GOT3 (cell line): ENCODE measurements around the gene CCR2.
"Not testable (repeated sequence)": the region's sequence is repeated elsewhere in the genome, so short reads cannot be mapped to it uniquely, and the experiment has no call there.

Source experiments
- DNase-seq: peaks from one replicate; lab custom pipeline; 2025; ENCODE audit warnings: mixed read lengths; lab: John Stamatoyannopoulos, UW

The CCR2 gene

GRCh38 chr3:46378426-46378942, 24.6 kb downstream of the CCR2 start:
- DNase-seq = no peak

DNA sequence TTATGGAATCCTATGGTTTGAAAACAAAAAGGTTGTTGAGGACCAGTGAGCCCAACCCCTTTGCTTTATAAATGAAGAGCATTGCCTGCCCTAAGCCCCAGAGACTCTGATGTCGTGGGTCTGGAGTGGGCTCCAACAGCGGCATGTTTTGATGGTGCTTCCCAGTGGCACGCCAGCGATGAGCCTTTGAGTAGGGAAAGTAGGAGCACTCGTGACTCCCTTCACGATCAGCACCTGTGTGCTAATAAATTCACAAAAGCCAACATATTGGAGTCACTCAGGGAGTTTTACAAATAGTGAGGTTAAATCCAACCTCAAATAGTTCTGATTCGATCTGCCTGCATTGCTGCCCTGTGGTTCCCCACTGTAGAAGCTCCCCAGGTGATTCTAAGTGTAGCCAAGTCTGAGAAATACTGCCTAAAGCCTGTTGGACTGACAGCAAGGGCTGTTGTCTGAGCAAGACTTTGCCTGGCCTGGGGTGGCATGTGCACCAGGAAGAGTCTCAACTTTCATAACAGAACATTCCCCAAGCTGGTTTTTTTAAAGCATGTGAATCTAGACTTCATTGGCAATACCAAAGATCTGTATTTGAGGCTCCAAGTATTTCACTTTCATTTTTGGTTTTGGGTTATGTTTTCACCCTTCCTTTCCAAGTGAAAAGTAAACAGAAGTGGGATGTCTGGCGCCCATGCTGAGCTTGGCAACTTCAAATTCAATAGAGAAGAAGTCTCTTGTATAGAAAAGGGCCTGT, 26.7 kb downstream of the CCR2 start:
- no peak for DNase-seq

DNA sequence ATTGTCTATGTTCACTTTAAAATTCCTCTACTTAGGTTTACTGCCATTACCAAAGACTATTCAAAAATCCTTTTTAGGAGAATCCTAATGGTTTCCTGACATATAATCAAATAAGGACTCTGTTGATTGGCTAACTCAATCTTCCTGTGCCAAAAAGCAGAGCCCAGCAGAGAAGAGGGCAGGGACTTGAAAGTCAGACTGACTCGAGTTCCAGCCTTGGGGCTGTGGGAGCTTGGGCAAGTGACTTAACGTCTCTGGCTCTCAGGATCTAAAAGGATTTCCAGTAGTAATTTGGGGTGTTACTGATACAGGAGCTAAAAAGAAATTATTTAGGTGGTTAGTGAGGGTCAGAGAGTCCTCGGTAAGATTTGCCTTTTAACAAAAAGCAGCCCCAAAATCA, 27.7 kb downstream of the CCR2 start:
- DNase-seq = no peak

DNA sequence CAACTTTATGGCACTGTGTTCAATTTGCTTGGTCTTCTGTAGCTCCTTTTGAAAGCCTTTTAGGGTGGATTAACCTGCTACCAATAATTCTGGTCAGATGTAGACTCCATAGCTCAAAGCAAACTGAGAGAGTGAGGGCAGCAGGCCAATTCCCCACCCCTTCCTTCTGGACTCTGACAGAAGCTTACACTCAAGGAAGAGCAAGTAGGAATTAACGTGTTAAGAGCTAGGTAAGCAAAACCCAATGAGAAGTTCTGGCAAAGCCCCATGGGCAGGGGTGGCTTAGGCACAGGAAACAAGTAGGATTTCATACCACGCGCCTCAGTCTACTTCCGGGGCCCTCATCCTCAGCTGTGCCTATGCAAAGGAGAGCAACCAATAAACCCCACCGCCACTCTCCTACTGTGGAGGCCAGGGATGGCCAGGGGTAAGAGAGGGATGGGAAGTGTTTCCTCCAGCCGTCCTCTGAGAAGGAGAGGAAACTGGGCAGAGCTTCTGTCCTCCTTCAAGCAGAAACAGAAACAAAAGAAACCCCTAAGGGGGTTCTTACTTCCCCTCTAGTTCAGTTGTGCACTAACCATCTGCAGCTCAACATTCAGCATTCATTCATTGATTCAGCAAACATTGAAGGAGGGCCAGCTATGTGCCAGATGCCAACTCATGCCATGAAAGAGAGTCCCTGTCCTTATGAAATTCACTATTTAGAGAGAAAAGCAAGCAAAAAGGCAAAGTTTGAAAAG, 29.5 kb downstream of the CCR2 start:
- no peak for DNase-seq

- DNase-seq = no peak
Observed at GRCh38 chr3:46383951-46384330, 30.0 kb downstream of the CCR2 start.

- DNase-seq = no peak
Observed at GRCh38 chr3:46386205-46386604, 32.3 kb downstream of the CCR2 start.

DNA sequence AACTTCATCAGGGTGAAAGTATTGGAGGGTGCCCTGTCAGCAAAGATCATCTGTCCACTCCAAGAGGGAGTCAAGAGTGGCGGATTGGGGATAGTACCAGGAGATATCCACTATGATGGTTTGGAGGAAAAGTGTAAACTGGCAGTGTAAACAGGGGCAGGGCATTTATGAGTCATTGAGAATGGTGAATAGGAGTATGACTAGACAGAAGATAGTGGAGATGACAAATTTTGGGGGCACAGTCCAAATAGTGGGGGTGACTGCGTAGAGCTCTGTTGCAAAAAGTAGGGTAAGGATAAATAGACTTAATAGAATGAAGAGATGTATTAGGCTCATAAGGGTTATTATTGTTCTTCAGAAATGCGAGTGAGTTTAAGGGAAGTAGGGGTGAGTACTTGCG, 34.9 kb downstream of the CCR2 start:
- DNase-seq = not testable (repeated sequence)

DNA sequence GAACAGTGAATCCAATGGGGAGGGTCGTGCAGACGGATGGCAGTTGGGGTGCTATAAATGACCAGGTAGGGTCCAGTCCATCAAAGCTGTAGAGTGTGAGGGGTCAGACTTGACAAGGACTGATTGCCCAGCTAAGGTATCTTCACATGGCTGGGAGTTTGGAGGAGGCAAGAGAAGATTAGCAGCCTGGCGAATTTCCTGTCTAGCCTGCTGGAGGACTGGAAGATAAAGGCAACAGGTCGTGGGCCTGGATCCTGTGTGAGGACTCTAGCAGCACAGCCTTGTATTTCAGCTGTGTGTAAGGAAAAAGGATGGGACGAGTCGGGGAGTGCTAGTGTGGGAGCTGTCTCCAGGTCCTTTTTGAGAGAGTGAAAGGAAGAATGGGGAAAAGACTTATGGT, 35.4 kb downstream of the CCR2 start:
- no peak for DNase-seq

DNA sequence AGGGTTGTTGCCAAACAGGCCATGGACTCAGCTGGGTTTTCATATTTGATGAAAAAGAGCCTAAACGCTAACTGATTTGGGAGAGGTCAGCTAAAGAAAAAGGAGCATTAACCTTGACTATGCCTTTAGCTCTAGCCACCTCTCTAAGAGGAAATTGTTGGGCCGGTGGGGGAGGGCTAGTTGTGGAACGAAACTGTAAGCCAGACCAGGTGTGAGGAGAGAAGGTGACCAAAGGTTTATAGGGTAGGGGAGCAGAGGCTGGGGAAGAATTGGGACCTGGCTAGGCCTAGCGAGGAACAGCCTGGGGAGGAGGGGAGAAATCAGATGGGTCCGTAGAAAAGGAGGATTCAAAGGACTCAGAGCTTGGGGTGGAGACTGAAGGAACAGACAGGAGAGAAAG, 37.6 kb downstream of the CCR2 start:
- DNase-seq = not testable (repeated sequence)

DNA sequence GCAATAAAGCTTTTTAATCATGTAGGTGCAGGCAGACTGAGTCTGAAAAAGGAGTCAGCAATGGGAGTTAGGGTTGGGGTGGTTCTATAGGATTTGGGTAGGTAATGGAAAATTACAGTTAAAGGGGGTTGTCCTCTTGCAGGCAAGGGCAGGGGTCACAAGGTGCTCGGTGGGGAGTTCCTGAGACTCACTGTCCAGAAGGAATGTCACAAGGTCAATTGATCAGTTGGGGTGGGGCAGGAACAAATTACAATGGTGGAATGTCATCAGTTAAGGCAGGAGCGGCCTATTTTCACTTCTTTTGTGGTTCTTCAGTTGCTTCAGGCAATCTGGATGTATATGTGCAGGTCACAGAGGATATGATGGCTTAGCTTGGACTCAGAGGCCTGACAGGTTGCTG, 39.1 kb downstream of the CCR2 start:
- no peak for DNase-seq

- no peak for DNase-seq
Observed at GRCh38 chr3:46393554-46394434, 39.9 kb downstream of the CCR2 start.

DNA sequence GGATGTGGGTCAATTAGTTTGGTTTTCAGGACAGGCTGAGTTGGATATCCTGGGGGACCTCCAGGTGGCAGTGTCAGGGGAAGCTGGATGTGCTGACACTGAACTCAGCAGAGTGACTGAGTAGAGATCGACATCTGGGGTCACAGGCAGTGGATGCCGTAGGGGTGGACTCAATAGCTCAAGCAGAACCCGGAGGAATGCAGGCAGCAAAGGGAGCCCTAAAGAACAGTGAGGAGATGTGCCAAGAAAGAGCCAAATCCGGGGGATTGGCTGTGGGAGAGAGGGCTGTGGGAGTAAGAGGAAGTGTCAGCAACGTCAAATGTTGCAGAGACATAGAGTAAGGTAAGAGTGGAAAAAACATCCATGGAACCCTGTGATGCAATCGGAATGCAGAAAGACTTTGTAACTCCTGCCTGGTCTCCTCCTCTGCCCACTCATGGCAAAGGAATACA, 41.3 kb downstream of the CCR2 start:
- DNase-seq = no peak

GRCh38 chr3:46395766-46396530, 42.0 kb downstream of the CCR2 start:
- DNase-seq = no peak

- DNase-seq = no peak
Observed at GRCh38 chr3:46397111-46397510, 43.2 kb downstream of the CCR2 start.

- no peak for DNase-seq
Observed at GRCh38 chr3:46398186-46398955, 44.5 kb downstream of the CCR2 start.

DNA sequence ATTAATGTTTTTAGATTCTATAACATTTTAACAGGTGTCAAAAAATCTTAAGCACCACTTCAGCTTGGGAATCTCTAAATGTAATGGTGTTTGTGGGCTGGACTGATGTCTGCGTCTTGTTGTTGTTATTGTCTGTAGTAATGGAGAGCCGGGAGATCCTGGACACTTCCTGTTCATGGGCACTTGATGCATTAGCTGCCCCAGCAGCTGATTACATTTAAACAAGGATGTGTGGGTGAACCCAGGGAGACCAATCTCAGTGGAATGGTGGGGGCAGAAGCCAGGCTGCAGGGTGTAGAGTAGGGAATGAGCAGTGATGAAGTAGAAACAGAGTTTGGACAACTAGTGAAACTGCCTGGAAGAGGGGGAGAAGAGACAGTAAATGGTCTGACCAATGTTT, 45.2 kb downstream of the CCR2 start:
- no peak for DNase-seq

DNA sequence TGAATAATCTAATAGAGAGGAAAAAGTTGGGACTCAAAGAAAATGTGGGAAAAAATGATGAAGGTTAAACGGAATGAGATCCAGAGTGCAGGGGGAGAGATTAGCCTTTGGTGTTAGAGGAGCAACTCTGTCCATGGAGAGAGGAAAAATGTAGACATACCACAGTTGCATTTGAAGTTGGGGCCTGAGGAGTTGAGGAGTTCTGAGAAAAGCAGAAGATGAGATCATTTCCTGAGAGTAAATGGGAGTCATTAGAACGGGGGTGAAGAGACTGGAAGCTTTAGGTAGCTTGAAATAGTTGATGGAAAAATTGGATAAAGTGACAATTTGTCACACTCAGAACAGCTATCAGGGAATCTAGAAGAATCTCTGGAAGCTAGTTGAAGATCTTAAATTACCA, 45.6 kb downstream of the CCR2 start:
- no peak for DNase-seq

DNA sequence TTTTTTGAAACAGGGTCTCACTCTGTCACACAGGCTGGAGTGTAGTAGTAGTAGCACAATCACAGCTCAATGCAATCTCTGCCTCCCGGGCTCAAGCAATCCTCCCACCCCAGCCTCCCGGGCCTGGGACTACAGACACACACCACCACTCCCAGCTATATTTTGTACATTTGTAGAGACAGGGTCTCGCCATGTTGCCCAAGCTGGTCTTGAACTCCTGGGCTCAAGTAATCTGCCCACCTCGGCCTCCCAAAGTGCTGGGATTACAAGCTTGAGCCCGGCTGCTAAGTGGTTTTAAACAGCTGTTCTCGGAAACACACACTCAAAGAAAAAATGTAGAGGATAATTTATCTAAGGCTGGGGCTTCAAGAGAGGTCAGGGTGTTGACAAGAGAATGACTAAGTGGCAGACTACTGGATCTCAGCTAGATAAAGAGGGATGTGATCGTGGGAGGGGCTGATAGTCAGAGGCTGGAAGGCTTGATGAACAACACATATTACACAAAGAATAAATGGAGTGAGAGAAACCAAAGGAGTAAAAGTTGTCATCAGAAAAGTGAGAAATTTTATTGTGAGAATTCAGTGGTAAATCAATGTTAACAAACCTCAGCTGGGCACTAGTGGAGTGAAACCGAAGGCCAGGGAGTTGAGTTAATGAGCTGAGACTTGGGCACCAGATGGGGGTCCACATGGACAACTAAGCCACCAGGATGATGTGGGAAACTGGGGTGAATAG, 46.3 kb downstream of the CCR2 start:
- DNase-seq = no peak

DNA sequence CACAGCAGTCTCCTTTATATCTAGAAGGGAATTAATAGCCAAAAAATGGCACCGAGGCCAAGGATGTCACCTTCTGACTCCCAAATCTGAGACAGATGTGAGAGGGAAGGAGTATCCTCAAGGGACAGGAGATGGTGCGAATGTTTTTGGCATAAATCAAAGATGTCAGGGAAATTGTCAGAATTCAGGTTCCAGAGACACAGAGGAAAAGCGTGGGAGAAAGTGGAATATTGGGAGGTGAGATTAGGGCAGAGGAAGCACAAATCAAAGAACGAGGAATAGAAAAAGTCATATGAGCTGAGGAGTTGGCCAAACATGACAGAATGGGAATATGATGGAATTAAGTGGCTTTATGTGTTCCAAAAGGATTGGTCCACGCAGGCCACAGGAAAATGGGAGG, 46.9 kb downstream of the CCR2 start:
- no peak for DNase-seq

GRCh38 chr3:46401579-46401978, 47.7 kb downstream of the CCR2 start:
- no peak for DNase-seq
